Glutamatergic neuron (in vitro differentiated cells): ENCODE measurements around the gene MKLN1. TPM values are rescaled to one million over a fixed set of nuclear protein-coding genes. Genes with fewer than 3 reads are reported as not detected.
"Not testable (repeated sequence)": the region's sequence is repeated elsewhere in the genome, so short reads cannot be mapped to it uniquely, and the experiment has no call there.

Experiments used
- DNase-seq: peaks from one replicate; pipeline ENCODE4 v3.0.0; 2022
- H3K27ac Mint-ChIP-seq: one replicate; pipeline ENCODE4 v1.8.0; 2020; ENCODE audit warnings: mild to moderate bottlenecking, mixed read lengths, inconsistent platforms; ENCODE audit not compliant: unreplicated experiment
- H3K27me3 Mint-ChIP-seq: one replicate; pipeline ENCODE4 v1.8.0; 2020; ENCODE audit warnings: mild to moderate bottlenecking, moderate library complexity, mixed read lengths, inconsistent platforms; ENCODE audit not compliant: unreplicated experiment
- H3K36me3 Mint-ChIP-seq: one replicate; pipeline ENCODE4 v1.8.0; 2020; ENCODE audit warnings: mild to moderate bottlenecking, mixed read lengths, inconsistent platforms; ENCODE audit not compliant: unreplicated experiment
- H3K4me1 Mint-ChIP-seq: one replicate; pipeline ENCODE4 v1.8.0; 2020; ENCODE audit warnings: mild to moderate bottlenecking, low read depth, mixed read lengths, inconsistent platforms; ENCODE audit not compliant: unreplicated experiment
- H3K4me3 Mint-ChIP-seq: one replicate; pipeline ENCODE4 v1.8.0; 2020; ENCODE audit warnings: mild to moderate bottlenecking, mixed read lengths, inconsistent platforms; ENCODE audit not compliant: unreplicated experiment
- H3K9me3 Mint-ChIP-seq: one replicate; pipeline ENCODE4 v1.8.0; 2020; ENCODE audit warnings: mild to moderate bottlenecking, moderate library complexity, mixed read lengths, inconsistent platforms; ENCODE audit not compliant: unreplicated experiment
- total RNA-seq: library from RNA; stranded (reverse); fragmentation: NEBNext Ultra II Directional; extraction: Animal tissue kit (Norgen Biotek cat#: 25700); gene quantifications from one replicate; pipeline ENCODE4 v1.2.1, GENCODE V29; 2021; ENCODE audit not compliant: unreplicated experiment
- TF ChIP-seq, protein P1 (sequence below): fragments of 200-600 bp; sonication (generic); IDR thresholded peaks from one replicate; pipeline ENCODE4 v1.5.0; 2021; ENCODE audit not compliant: partially characterized antibody, unreplicated experiment

MKLN1 gene
- total RNA-seq, 1 donor from 2014 or later, result 36.7 TPM

DNA sequence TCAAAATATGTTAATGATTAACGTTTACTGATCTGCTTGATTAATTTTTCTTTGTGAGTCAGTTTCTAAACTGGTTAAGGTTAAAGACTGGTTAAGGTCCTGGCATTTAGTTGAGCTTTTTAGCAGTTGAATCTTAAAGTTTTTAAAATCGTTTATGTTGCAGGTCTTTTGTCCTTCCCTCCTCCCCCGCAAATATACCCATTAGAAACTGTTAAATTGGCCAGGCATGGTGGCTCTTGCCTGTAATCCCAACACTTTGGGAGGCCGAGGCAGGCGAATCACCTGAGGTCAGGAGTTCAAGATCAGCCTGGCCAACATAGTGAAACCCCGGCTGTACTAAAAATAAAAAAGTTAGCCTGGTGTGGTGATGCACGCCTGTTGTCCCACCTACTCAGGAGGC is 127.9 kb downstream of the MKLN1 start:
- TF ChIP-seq, protein P1, sequence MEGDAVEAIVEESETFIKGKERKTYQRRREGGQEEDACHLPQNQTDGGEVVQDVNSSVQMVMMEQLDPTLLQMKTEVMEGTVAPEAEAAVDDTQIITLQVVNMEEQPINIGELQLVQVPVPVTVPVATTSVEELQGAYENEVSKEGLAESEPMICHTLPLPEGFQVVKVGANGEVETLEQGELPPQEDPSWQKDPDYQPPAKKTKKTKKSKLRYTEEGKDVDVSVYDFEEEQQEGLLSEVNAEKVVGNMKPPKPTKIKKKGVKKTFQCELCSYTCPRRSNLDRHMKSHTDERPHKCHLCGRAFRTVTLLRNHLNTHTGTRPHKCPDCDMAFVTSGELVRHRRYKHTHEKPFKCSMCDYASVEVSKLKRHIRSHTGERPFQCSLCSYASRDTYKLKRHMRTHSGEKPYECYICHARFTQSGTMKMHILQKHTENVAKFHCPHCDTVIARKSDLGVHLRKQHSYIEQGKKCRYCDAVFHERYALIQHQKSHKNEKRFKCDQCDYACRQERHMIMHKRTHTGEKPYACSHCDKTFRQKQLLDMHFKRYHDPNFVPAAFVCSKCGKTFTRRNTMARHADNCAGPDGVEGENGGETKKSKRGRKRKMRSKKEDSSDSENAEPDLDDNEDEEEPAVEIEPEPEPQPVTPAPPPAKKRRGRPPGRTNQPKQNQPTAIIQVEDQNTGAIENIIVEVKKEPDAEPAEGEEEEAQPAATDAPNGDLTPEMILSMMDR, result no peak
- H3K36me3 Mint-ChIP-seq, result no peaks in the 10 kb centered on the region
- DNase-seq, result no peak
- H3K27ac Mint-ChIP-seq, result no peak overlapping the region
- H3K9me3 Mint-ChIP-seq, result peaks cover 3% of the 10 kb centered on the region
- no peak overlapping the region for H3K4me3 Mint-ChIP-seq
- peaks cover 9% of the 10 kb centered on the region for H3K4me1 Mint-ChIP-seq
- no peaks in the 10 kb centered on the region for H3K27me3 Mint-ChIP-seq

DNA sequence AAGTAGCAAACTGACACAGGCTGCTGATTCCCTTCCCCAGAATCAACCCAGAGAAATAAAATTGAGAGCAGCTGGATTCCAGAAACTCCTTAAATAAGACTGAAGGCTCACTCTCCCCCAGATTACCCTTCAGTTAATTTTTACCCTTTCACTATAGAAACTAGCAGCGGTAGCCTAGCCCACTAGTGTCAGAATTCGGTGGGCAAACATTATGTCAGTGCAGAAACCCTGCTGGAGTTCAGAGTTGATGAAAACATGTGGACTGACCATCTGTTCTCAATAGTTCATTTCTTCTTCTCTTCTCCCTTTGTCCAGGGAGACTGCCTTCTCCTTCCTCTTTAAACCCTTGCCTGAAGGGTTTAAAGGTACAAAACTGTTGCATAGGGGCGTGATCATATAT is 128.7 kb downstream of the MKLN1 start:
- H3K4me1 Mint-ChIP-seq, result peaks cover 9% of the 10 kb centered on the region
- no peak for DNase-seq
- peaks cover 3% of the 10 kb centered on the region for H3K9me3 Mint-ChIP-seq
- peak overlapping the region; percentile 92 for H3K27ac Mint-ChIP-seq
- TF ChIP-seq, protein P1, result no peak
- H3K36me3 Mint-ChIP-seq, result no peaks in the 10 kb centered on the region
- no peak overlapping the region for H3K4me3 Mint-ChIP-seq
- no peaks in the 10 kb centered on the region for H3K27me3 Mint-ChIP-seq

DNA sequence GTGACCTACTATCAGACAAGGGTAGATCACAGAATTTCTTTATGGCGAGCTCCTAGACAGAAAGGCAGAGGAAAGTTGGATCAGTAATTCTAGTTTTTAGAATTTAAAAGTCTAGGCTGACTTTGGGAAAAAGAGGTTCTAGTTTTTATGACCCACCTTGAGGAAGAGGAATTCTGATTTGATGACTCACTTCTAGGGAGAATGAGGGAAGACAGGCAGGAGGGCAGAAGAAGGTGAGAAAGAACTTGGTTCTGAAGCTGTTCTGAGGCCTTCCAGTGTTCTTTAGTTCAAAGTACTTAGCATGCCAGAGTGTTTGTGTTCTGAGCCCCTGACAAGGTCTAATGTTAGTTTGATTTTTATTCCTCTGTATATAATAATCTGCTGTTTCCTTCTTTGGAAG is 131.6 kb downstream of the MKLN1 start:
- TF ChIP-seq, protein P1, result no peak
- no peaks in the 10 kb centered on the region for H3K27me3 Mint-ChIP-seq
- no peak for DNase-seq
- H3K27ac Mint-ChIP-seq, result no peak overlapping the region
- no peaks in the 10 kb centered on the region for H3K36me3 Mint-ChIP-seq
- H3K4me1 Mint-ChIP-seq, result peaks cover 9% of the 10 kb centered on the region
- H3K9me3 Mint-ChIP-seq, result peaks cover 3% of the 10 kb centered on the region
- no peak overlapping the region for H3K4me3 Mint-ChIP-seq

DNA sequence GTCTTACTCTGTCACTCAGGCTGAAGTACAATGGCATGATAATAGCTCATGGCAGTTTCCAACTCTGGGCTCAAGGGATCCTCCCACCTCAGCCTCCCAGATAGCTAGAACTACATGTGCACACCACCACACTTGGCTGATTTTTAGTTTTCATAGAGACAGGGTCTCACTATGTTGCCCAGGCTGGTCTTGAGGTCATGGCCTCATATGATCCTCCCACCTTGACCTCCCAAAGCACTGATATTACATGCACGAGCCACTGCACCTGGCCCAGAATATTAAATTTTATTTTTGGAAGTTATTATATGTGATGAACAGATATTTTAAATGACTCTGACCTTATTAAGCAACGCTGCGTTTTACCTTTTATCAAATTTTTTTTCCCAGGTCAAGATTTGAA is 134.4 kb downstream of the MKLN1 start:
- TF ChIP-seq, protein P1, result no peak
- H3K4me1 Mint-ChIP-seq, result no peaks in the 10 kb centered on the region
- H3K9me3 Mint-ChIP-seq, result peaks cover 3% of the 10 kb centered on the region
- no peak overlapping the region for H3K4me3 Mint-ChIP-seq
- DNase-seq, result no peak
- H3K27me3 Mint-ChIP-seq, result no peaks in the 10 kb centered on the region
- no peaks in the 10 kb centered on the region for H3K36me3 Mint-ChIP-seq
- H3K27ac Mint-ChIP-seq, result no peak overlapping the region

DNA sequence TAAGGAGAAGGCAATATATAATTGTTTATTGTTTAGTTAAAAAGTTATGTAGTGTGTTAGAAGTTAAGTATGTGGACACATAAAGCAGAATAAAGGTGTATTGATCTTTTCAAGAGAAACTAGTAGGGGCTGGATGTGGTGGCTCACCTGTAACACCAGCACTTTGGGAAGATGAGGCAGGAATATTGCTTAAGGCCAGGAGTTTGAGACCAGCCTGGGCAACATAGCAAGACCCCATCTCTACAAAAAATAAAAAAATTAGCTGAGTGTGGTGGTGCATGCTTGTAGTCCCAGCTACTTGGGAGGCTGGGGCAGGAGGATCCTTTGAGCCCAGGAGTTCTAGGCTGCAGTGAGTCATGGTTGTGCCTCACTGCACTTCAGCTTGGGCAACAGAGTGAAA is 135.0 kb downstream of the MKLN1 start:
- H3K4me1 Mint-ChIP-seq, H3K36me3 Mint-ChIP-seq, H3K27ac Mint-ChIP-seq, DNase-seq, H3K4me3 Mint-ChIP-seq, H3K27me3 Mint-ChIP-seq, H3K9me3 Mint-ChIP-seq: not testable (repeated sequence)

DNA sequence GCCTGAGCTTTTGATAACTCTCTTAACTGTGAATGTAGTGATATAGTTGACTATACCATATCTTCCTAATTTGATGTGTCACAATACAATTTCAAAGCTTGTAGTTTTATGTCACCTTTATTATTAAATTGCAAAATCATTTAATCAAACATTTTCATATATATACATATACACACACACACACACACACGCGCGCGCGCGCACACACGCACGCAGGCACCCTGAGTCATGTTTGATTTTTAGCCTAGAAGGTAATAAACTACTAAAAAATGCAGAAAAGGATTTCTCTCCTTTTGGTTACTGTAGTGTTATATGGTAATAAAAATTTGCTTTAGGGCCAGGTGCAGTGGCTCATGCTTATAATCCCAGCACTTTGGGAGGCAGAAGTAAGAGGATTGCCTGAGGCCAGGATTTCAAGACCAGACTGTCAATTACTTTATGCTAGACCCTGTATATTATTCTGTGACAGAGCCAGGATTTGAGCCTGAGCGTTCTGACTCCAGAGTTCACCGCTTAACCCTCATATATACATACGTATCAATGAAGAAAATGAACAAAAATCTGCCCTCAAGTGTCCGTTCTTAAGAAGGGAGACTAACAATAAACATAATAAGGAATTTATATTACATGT is 139.2 kb downstream of the MKLN1 start:
- Mint-ChIP-seq H3K27ac (no peak overlapping the region), H3K27me3 (no peaks in the 10 kb centered on the region), H3K9me3 (no peaks in the 10 kb centered on the region), H3K36me3 (no peaks in the 10 kb centered on the region), H3K4me1 (no peaks in the 10 kb centered on the region), H3K4me3 (no peak overlapping the region)
- TF ChIP-seq, protein P1, result no peak
- DNase-seq, result no peak
